ENCODE measurements around the gene M1AP. TPM values are rescaled to one million over a fixed set of nuclear protein-coding genes. Genes with fewer than 3 reads are reported as not detected.

M1AP gene
- polyA plus RNA-seq, 3 donors = 1.00 to 4.6 (median 1.8) TPM

- Mint-ChIP-seq H3K36me3 (no peaks in the 10 kb centered on the region), H3K27ac (no peak overlapping the region), H3K4me3 (peak overlapping the region in 1 of 2 donors; percentile 4), H3K4me1 (peaks cover 2% of the 10 kb centered on the region), H3K9me3 (no peaks in the 10 kb centered on the region), H3K27me3 (ENCODE audit: low read depth in 3 of 3) (peaks cover 10 to 18% (median 11%) of the 10 kb centered on the region in 3 donors)
- Histone ChIP-seq H3K4me3 (replicated peaks in 1 of 3; ENCODE audit: low read depth in 2 of 3, low read length in 3 of 3) (no peak overlapping the region), H3K36me3 (replicated peaks in 1 of 2; ENCODE audit: control insufficient read depth in 1 of 2, insufficient read depth in 2 of 2, low read length in 2 of 2) (no peaks in the 10 kb centered on the region), H3K79me2 (ENCODE audit: insufficient read depth, low read length) (no peaks in the 10 kb centered on the region), H3K27me3 (ENCODE audit: control insufficient read depth in 2 of 2, insufficient read depth in 2 of 2, low read length in 2 of 2) (peaks cover 0 to 8% of the 10 kb centered on the region in 2 donors), H3K9me3 (replicated peaks in 1 of 2; ENCODE audit: control insufficient read depth in 1 of 2, insufficient read depth in 1 of 2, low read length in 2 of 2) (no peaks in the 10 kb centered on the region), H3K9ac (ENCODE audit: insufficient read depth, low read length, poor library complexity, severe bottlenecking) (no peak overlapping the region), H4K20me1 (ENCODE audit: insufficient read depth, low read length) (no peaks in the 10 kb centered on the region), H3K4me2 (replicated peaks; ENCODE audit: extremely low read depth, low read length, poor library complexity, severe bottlenecking) (no peak overlapping the region), H2AFZ (ENCODE audit: insufficient read depth, low read depth, low read length, poor library complexity, severe bottlenecking) (no peak overlapping the region), H3K4me1 (ENCODE audit: control insufficient read depth in 1 of 2, insufficient read depth in 2 of 2, low read length in 2 of 2) (no peaks in the 10 kb centered on the region), H3K27ac (ENCODE audit: low read depth in 1 of 2, low read length in 2 of 2) (no peak overlapping the region)
- 100% methylated on average over 1 of the region's 4 CpGs for WGBS (ENCODE audit: insufficient coverage)
- intact Hi-C loops (cut with micrococcal nuclease) = no loop called here
- TF ChIP-seq CTCF (IDR thresholded peaks at IDR 0.05) = no peak
- no peak for DNase-seq
Observed at GRCh38 chr2:74593826-74594772, 54.0 kb downstream of the M1AP start.

GRCh38 chr2:74588664-74589063, 59.5 kb downstream of the M1AP start:
- Histone ChIP-seq H3K4me1 (ENCODE audit: control insufficient read depth in 1 of 2, insufficient read depth in 2 of 2, low read length in 2 of 2) (peaks cover 26 to 31% of the 10 kb centered on the region in 2 donors), H3K79me2 (ENCODE audit: insufficient read depth, low read length) (no peaks in the 10 kb centered on the region), H3K9me3 (replicated peaks in 1 of 2; ENCODE audit: control insufficient read depth in 1 of 2, insufficient read depth in 1 of 2, low read length in 2 of 2) (no peaks in the 10 kb centered on the region), H3K36me3 (replicated peaks in 1 of 2; ENCODE audit: control insufficient read depth in 1 of 2, insufficient read depth in 2 of 2, low read length in 2 of 2) (no peaks in the 10 kb centered on the region), H3K4me2 (replicated peaks; ENCODE audit: extremely low read depth, low read length, poor library complexity, severe bottlenecking) (no peak overlapping the region), H3K9ac (ENCODE audit: insufficient read depth, low read length, poor library complexity, severe bottlenecking) (no peak overlapping the region), H3K27ac (ENCODE audit: low read depth in 1 of 2, low read length in 2 of 2) (no peak overlapping the region), H3K27me3 (ENCODE audit: control insufficient read depth in 2 of 2, insufficient read depth in 2 of 2, low read length in 2 of 2) (peaks cover 0 to 3% of the 10 kb centered on the region in 2 donors), H4K20me1 (ENCODE audit: insufficient read depth, low read length) (no peaks in the 10 kb centered on the region), H3K4me3 (replicated peaks in 1 of 3; ENCODE audit: low read depth in 2 of 3, low read length in 3 of 3) (no peak overlapping the region), H2AFZ (ENCODE audit: insufficient read depth, low read depth, low read length, poor library complexity, severe bottlenecking) (no peak overlapping the region)
- H3K36me3 Mint-ChIP-seq = no peaks in the 10 kb centered on the region
- WGBS (ENCODE audit: insufficient coverage) = 100% methylated on average over 1 of the region's 2 CpGs
- no peak for TF ChIP-seq CTCF (IDR thresholded peaks at IDR 0.05)
- intact Hi-C loops (cut with micrococcal nuclease) = loop anchor here (5.0 to 10.0 kb wide), 2 partner anchors 36 to 54 kb away; partner anchors contain the start of genes DOK1 (in 2 of the 2) and LOXL3 (in 2 of the 2)
- H3K4me1 Mint-ChIP-seq = peaks cover 33% of the 10 kb centered on the region
- H3K9me3 Mint-ChIP-seq = no peaks in the 10 kb centered on the region
- no peak overlapping the region for H3K27ac Mint-ChIP-seq
- peaks cover 4 to 7% (median 5%) of the 10 kb centered on the region in 3 donors for H3K27me3 Mint-ChIP-seq (ENCODE audit: low read depth in 3 of 3)
- H3K4me3 Mint-ChIP-seq = no peak overlapping the region
- no peak for DNase-seq

Measured in CD14-positive monocyte (primary cell).